HFFc6 (cell line): ENCODE results near the gene AIM2. TPM values are rescaled to one million over a fixed set of nuclear protein-coding genes. Genes with fewer than 3 reads are reported as not detected.

ENCODE experiments used
- DNase-seq: peaks from one replicate; pipeline ENCODE4 v3.0.0-alpha.2; 2018
- H3K27ac Mint-ChIP-seq: 2 replicates; pipeline ENCODE4 v1.8.0; 2020; ENCODE audit warnings: mild to moderate bottlenecking, mixed read lengths
- H3K27me3 Mint-ChIP-seq: 2 replicates; pipeline ENCODE4 v1.8.0; 2021; ENCODE audit warnings: mild to moderate bottlenecking, moderate library complexity, mixed read lengths; ENCODE audit not compliant: insufficient read depth
- H3K36me3 Mint-ChIP-seq: 2 replicates; pipeline ENCODE4 v1.8.0; 2021; ENCODE audit warnings: low read depth, mixed read lengths
- H3K4me1 Mint-ChIP-seq: 2 replicates; pipeline ENCODE4 v1.8.0; 2020; ENCODE audit warnings: low read depth, mixed read lengths
- H3K4me3 Mint-ChIP-seq: 2 replicates; pipeline ENCODE4 v1.8.0; 2020; ENCODE audit warnings: mild to moderate bottlenecking, moderate library complexity, mixed read lengths
- H3K9me3 Mint-ChIP-seq: 2 replicates; pipeline ENCODE4 v1.8.0; 2020; ENCODE audit warnings: mild to moderate bottlenecking, mixed read lengths
- long read RNA-seq: library from polyadenylated mRNA; unstranded; transcript quantifications from one replicate; pipeline ENCODE4 v2.0.0, GENCODE V29; 2019
- total RNA-seq, 6 experiments: library from RNA; stranded (reverse); fragmentation: NEBNext Ultra II Directional; extraction: Animal tissue kit (Norgen Biotek cat#: 25700); gene quantifications; 2 replicates in 1 of 6; 3 replicates in 5 of 6; pipeline ENCODE4 v1.2.3, GENCODE V29; 2021
- TF ChIP-seq, protein P1 (sequence below): fragments of 200-600 bp; sonication (generic); IDR thresholded peaks from 2 replicates; pipeline ENCODE4 v1.5.0; 2021; ENCODE audit warnings: antibody characterized with exemption, mild to moderate bottlenecking

AIM2 gene, protein sequence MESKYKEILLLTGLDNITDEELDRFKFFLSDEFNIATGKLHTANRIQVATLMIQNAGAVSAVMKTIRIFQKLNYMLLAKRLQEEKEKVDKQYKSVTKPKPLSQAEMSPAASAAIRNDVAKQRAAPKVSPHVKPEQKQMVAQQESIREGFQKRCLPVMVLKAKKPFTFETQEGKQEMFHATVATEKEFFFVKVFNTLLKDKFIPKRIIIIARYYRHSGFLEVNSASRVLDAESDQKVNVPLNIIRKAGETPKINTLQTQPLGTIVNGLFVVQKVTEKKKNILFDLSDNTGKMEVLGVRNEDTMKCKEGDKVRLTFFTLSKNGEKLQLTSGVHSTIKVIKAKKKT
- under 1 TPM in 1 of 6 experiments, not detected in 5; 0.13 TPM for total RNA-seq
- long read RNA-seq = 0 reads

DNA sequence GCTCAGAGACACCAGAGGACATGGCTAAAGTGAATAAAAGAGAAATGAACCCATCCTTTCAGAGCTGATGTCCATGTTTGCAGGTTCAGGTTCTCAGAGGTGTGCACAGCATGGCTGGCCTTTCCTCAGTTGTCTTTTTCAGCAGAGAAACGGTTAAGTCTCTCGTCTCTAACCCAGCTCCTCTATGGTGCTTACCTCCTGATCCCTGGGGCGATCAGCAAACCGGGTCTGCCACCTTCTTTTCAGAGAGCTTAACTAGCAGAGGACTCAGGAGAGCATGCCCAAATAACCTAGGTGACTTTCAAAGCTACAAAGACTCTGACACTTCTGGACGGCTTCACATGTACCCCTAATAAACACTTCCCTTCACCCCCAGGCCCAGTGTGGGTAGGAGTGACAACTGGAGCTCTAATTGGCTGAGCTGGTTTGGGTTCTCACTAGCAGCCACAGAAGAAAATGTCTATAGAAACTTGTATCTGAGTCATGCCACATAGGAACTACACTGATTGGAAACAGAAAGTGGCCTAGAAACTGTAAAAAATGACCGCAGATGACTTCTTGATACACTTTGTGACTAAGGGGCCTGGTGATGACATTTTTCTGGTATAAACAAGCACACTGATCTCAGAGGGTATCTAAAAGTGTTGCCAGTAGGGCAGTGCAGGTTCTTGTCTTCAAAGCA, at the start of gene AIM2:
Gene AIM2, minus strand, starts transcription at position 329 of the 682 bp plus-strand sequence. CDS start 3,267 bp downstream, outside the sequence.
- no peaks in the 10 kb centered on the region for H3K9me3 Mint-ChIP-seq
- TF ChIP-seq, protein P1, sequence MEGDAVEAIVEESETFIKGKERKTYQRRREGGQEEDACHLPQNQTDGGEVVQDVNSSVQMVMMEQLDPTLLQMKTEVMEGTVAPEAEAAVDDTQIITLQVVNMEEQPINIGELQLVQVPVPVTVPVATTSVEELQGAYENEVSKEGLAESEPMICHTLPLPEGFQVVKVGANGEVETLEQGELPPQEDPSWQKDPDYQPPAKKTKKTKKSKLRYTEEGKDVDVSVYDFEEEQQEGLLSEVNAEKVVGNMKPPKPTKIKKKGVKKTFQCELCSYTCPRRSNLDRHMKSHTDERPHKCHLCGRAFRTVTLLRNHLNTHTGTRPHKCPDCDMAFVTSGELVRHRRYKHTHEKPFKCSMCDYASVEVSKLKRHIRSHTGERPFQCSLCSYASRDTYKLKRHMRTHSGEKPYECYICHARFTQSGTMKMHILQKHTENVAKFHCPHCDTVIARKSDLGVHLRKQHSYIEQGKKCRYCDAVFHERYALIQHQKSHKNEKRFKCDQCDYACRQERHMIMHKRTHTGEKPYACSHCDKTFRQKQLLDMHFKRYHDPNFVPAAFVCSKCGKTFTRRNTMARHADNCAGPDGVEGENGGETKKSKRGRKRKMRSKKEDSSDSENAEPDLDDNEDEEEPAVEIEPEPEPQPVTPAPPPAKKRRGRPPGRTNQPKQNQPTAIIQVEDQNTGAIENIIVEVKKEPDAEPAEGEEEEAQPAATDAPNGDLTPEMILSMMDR = no peak
- peak; percentile 49 for DNase-seq
- peak within 1 kb of the TSS; percentile 85 for H3K27ac Mint-ChIP-seq
- peaks cover 2% of the 10 kb centered on the region for H3K27me3 Mint-ChIP-seq
- no peaks in the 10 kb centered on the region for H3K36me3 Mint-ChIP-seq
- peak within 1 kb of the TSS; percentile 85 for H3K4me3 Mint-ChIP-seq
- H3K4me1 Mint-ChIP-seq = peaks cover 21% of the 10 kb centered on the region

DNA sequence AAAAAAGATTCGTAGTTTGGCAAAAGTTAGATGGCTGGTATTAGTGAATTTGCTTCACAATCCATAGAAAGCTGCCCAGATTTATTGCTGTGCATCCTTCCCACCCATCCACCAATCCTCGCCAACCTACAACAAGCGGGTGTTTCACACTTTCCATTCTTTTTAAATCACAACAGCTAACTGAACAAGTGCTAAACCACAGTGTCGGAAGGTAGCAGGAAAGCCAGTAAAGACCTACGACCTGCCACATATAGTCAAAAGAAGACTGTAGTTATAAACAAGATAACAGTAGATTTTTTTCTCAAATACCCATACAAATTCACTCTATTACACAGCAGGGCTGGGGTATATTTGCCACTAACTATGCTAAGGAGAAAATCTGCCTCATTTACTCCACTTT, 47.0 kb upstream of the AIM2 start:
- Mint-ChIP-seq H3K27me3 (peaks cover 22% of the 10 kb centered on the region), H3K4me3 (no peak overlapping the region), H3K9me3 (no peaks in the 10 kb centered on the region), H3K27ac (no peak overlapping the region), H3K36me3 (no peaks in the 10 kb centered on the region), H3K4me1 (peaks cover 11% of the 10 kb centered on the region)
- no peak for DNase-seq
- TF ChIP-seq, protein P1 = no peak

DNA sequence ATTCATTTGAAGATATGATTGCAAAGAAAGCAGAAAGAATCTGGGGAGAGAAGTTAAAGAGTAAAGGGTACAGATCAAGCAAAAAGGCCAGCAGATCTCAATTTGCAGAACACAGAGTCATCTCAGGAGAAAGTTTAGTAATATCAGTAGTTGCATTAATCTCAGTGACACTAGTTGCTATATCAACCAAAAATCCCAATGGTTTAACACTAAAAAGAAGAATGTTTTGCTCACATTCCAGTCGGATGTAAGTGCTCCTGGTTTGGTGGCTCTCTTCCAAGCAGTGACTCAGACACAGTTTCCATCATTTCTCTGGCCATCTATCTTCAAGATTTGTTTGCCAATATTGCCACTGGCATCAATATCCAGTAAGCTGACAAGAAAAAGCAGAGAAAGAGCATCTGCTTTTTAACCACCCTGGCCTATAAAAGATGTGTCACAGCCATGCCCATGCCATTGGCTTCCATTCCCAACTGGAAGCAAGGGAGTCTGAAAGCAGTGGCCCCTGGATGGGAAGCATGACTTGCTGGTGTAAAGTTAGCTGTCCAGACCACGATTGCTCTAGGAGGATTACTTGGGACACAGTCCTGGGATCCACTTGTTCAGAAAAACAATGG, 45.5 kb upstream of the AIM2 start:
- Mint-ChIP-seq H3K27ac (no peak overlapping the region), H3K4me1 (peaks cover 11% of the 10 kb centered on the region), H3K36me3 (no peaks in the 10 kb centered on the region), H3K9me3 (no peaks in the 10 kb centered on the region), H3K27me3 (peaks cover 23% of the 10 kb centered on the region), H3K4me3 (no peak overlapping the region)
- peak; percentile 73 for DNase-seq
- TF ChIP-seq, protein P1 = no peak

DNA sequence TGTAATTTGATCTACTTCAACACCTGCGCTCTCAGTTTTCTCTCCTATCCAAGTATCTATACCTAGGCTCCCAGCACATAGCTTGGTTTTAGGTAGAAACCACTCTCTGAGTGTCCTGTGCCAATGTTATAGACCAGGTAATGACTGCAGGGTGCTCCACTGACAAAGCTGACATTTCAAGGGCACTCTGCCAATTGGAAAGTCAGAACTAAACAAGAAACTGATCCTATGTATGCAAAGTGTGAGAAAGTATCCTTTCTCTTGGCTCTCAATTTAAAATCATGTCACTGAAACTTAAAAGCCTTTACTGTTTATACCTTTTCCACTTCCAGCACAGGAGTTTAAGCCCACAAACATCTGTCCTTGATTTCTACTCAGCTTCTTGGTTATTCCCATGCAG, 45.0 kb upstream of the AIM2 start:
- peaks cover 28% of the 10 kb centered on the region for H3K27me3 Mint-ChIP-seq
- no peak overlapping the region for H3K4me3 Mint-ChIP-seq
- no peaks in the 10 kb centered on the region for H3K36me3 Mint-ChIP-seq

DNA sequence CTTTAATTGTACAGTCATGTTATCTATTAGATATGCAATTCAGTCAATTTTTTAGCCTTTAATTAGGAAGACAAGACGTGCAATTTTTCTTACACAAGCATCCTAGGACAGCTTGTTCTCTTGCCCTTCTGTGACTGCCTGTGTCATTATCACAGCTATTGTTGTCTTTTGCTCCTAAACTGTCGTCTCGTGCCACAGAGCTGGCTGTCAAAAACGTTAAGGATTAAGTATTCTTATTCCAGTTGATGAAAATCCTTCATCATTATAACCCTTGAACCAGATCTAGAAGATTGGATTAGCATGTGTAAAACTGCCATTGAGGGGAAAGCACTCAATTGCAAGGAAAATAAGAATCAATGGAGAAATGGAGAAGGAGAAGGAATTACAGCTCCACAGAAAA, 43.8 kb upstream of the AIM2 start:
- peaks cover 11% of the 10 kb centered on the region for H3K4me1 Mint-ChIP-seq
- TF ChIP-seq, protein P1 = no peak
- H3K4me3 Mint-ChIP-seq = no peak overlapping the region
- H3K27ac Mint-ChIP-seq = no peak overlapping the region
- H3K27me3 Mint-ChIP-seq = peaks cover 23% of the 10 kb centered on the region
- no peaks in the 10 kb centered on the region for H3K36me3 Mint-ChIP-seq
- no peak for DNase-seq
- H3K9me3 Mint-ChIP-seq = no peaks in the 10 kb centered on the region

More for the DNA sequence above, 45.0 kb upstream of the AIM2 start:
- no peak overlapping the region for H3K27ac Mint-ChIP-seq
- TF ChIP-seq, protein P1 = no peak
- H3K4me1 Mint-ChIP-seq = peaks cover 11% of the 10 kb centered on the region
- no peak for DNase-seq
- no peaks in the 10 kb centered on the region for H3K9me3 Mint-ChIP-seq
